B cell (primary cell): ENCODE measurements around the gene DCTPP1. TPM values are rescaled to one million over a fixed set of nuclear protein-coding genes. Genes with fewer than 3 reads are reported as not detected.
A peak's percentile ranks its signal among the peaks of the same experiment; 100 is the strongest.

ENCODE experiments used
- ATAC-seq: fragments of 200-7000 bp; cut with Tn5 transposase; one replicate; pipeline ENCODE4 v1.10.0; 2021; ENCODE audit warnings: low read depth, mild to moderate bottlenecking, moderate number of reproducible peaks, moderate library complexity
- CTCF ChIA-PET: fragments of 350-600 bp; sonication (Branson Sonifier 250); formaldehyde crosslinking; loops from one replicate; lab custom pipeline; 2021; ENCODE audit warnings: antibody characterized with exemption, inconsistent platforms; lab: Charles Lee
- POLR2A ChIA-PET: fragments of 350-600 bp; sonication (Branson Sonifier 250); formaldehyde crosslinking; loops from one replicate; lab custom pipeline; 2021; ENCODE audit warnings: antibody characterized with exemption; lab: Charles Lee
- DNase-seq: peaks from one replicate; pipeline ENCODE4 v3.0.0; 2013
- H2AFZ ChIP-seq: 2 replicates; pipeline ENCODE4 v1.6.1; 2012; ENCODE audit warnings: mild to moderate bottlenecking, low read depth, low read length; ENCODE audit not compliant: insufficient read depth, poor library complexity, severe bottlenecking
- H3K27ac ChIP-seq, 2 donors: 1 replicate in 1 of 2; 2 replicates in 1 of 2; pipeline ENCODE4 v1.5.1; 2012 to 2013; ENCODE audit warnings: low read length in 2 of 2, mild to moderate bottlenecking in 2 of 2, moderate library complexity in 1 of 2
- H3K27me3 ChIP-seq, 4 experiments: fragments of 200-600 bp in 1 of 4; sonication (generic) in 1 of 4; replicated peaks in 1 of 4; 1 replicate in 2 of 4; 2 replicates in 2 of 4; pipeline versions ENCODE4 v1.6.1 to v1.7.0; 2013 to 2016; ENCODE audit warnings: low read length in 3 of 4, mild to moderate bottlenecking in 2 of 4, mixed read lengths in 1 of 4, moderate library complexity in 1 of 4; ENCODE audit not compliant: insufficient read depth in 4 of 4, control insufficient read depth in 3 of 4; ENCODE audit errors: control extremely low read depth in 1 of 4
- H3K36me3 ChIP-seq, 2 experiments: replicated peaks in 1 of 2; 1 replicate in 1 of 2; 2 replicates in 1 of 2; pipeline versions ENCODE4 v1.6.1 to v1.7.1; 2013; ENCODE audit warnings: low read length in 1 of 2; ENCODE audit not compliant: insufficient read depth in 2 of 2, control insufficient read depth in 1 of 2; ENCODE audit errors: control extremely low read depth in 1 of 2, extremely low read depth in 1 of 2
- H3K4me1 ChIP-seq, 2 donors: fragments of 200-600 bp in 1 of 2; sonication (generic) in 1 of 2; 1 replicate in 1 of 2; 2 replicates in 1 of 2; pipeline versions ENCODE4 v1.5.1 to v1.6.1; 2013 to 2017; ENCODE audit warnings: low read length in 2 of 2; ENCODE audit not compliant: control insufficient read depth in 2 of 2, insufficient read depth in 2 of 2
- H3K4me2 ChIP-seq: replicated peaks from 2 replicates; pipeline ENCODE3; 2012; ENCODE audit warnings: mild to moderate bottlenecking, low read depth, low read length; ENCODE audit not compliant: poor library complexity, severe bottlenecking
- H3K4me3 ChIP-seq, 5 experiments: fragments of 200-600 bp in 1 of 5; sonication (generic) in 1 of 5; 1 replicate in 3 of 5; 2 replicates in 2 of 5; pipeline versions ENCODE4 v1.5.1 to v1.7.0; 2011 to 2016; ENCODE audit warnings: low read length in 4 of 5, mild to moderate bottlenecking in 4 of 5, low read depth in 2 of 5, control low read depth in 1 of 5, moderate library complexity in 1 of 5; ENCODE audit not compliant: insufficient read depth in 1 of 5; ENCODE audit errors: control extremely low read depth in 1 of 5, extremely low read depth in 1 of 5
- H3K79me2 ChIP-seq: fragments of 200-600 bp; sonication (generic); one replicate; pipeline ENCODE4 v1.6.0; 2016; ENCODE audit warnings: low read length; ENCODE audit not compliant: control insufficient read depth, insufficient read depth
- H3K9ac ChIP-seq: fragments of 200-600 bp; sonication (generic); 2 replicates; pipeline ENCODE4 v1.6.1; 2017; ENCODE audit warnings: mild to moderate bottlenecking, low read length, moderate library complexity
- H3K9me3 ChIP-seq, 3 donors: one replicate each; pipeline versions ENCODE4 v1.6.1 to v1.7.1; 2013; ENCODE audit warnings: low read length in 2 of 3; ENCODE audit not compliant: control insufficient read depth in 2 of 3, insufficient read depth in 1 of 3; ENCODE audit errors: control extremely low read depth in 1 of 3
- H4K20me1 ChIP-seq: 2 replicates; pipeline ENCODE4 v1.6.0; 2012; ENCODE audit warnings: mild to moderate bottlenecking, low read length; ENCODE audit not compliant: insufficient read depth, control insufficient read depth, poor library complexity, severe bottlenecking
- H3K27ac Mint-ChIP-seq: one replicate; pipeline ENCODE4 v1.8.0; 2021; ENCODE audit warnings: mixed read lengths
- H3K27me3 Mint-ChIP-seq: one replicate; pipeline ENCODE4 v1.8.0; 2021; ENCODE audit warnings: mixed read lengths
- H3K4me1 Mint-ChIP-seq: one replicate; pipeline ENCODE4 v1.8.0; 2021; ENCODE audit warnings: mixed read lengths
- H3K4me3 Mint-ChIP-seq: one replicate; pipeline ENCODE4 v1.8.0; 2021; ENCODE audit warnings: mixed read lengths
- H3K9me3 Mint-ChIP-seq: one replicate; pipeline ENCODE4 v1.8.0; 2022; ENCODE audit warnings: mixed read lengths; ENCODE audit not compliant: insufficient read depth
- CTCF ChIP-seq: fragments of 200-600 bp; IDR thresholded peaks from one replicate; pipeline ENCODE4 v1.8.0; 2022; ENCODE audit warnings: antibody characterized with exemption, mild to moderate bottlenecking
- EZH2 ChIP-seq: IDR thresholded peaks from 2 replicates; pipeline ENCODE4 v1.6.1; 2012; ENCODE audit warnings: borderline replicate concordance, low read depth, mild to moderate bottlenecking, moderate library complexity, low read length; ENCODE audit not compliant: insufficient read depth, poor library complexity, severe bottlenecking
- WGBS: methylation state at CpG from one replicate; pipeline ENCODE4 v1.1.5; 2013; ENCODE audit warnings: missing lambda C conversion rate; ENCODE audit not compliant: insufficient coverage; 5-methylcytosine and 5-hydroxymethylcytosine counted together
- intact Hi-C: fragments of 100-400 bp; cut with micrococcal nuclease; formaldehyde crosslinking; loops from one replicate; pipeline ENCODE4 v1.10.0; 2022
- polyA plus RNA-seq: library from polyadenylated mRNA; depleted of rRNA; stranded (reverse); fragments of >200 nt; gene quantifications from 2 replicates; pipeline ENCODE4 v1.2.3, GENCODE V29; 2012
- total RNA-seq, 2 donors: library from RNA; stranded (reverse); fragments of 120-200 nt in 1 of 2; gene quantifications; 1 replicate in 1 of 2; 2 replicates in 1 of 2; pipeline versions ENCODE4 v1.2.3 to v1.2.4, GENCODE V29; 2013 to 2022

The DCTPP1 gene
- total and polyA plus RNA-seq, 2 donors (not counting 1 experiment from before 2014, with no cell fraction given) = 25.0 to 30.3 TPM

GRCh38 chr16:30473231-30474073, 43.6 kb upstream of the DCTPP1 start:
- Histone ChIP-seq H3K9ac (peak overlapping the region; percentile 77), H3K27me3 (no peaks in the 10 kb centered on the region), H3K36me3 (peaks cover 0 to 18% of the 10 kb centered on the region in 2 experiments), H3K4me1 (peaks cover 42 to 48% of the 10 kb centered on the region in 2 donors), H3K79me2 (peaks cover 22% of the 10 kb centered on the region), H3K4me3 (peak overlapping the region; percentile 39 to 76 (median 59)), H3K4me2 (peak overlapping the region; percentile 94), H4K20me1 (no peaks in the 10 kb centered on the region), H2AFZ (peak overlapping the region; percentile 71), H3K27ac (peak overlapping the region; percentile 70 to 82), H3K9me3 (no peaks in the 10 kb centered on the region)
- Mint-ChIP-seq H3K27ac (peak overlapping the region; percentile 91), H3K27me3 (no peaks in the 10 kb centered on the region), H3K4me1 (peaks cover 53% of the 10 kb centered on the region), H3K9me3 (no peaks in the 10 kb centered on the region), H3K4me3 (peak overlapping the region; percentile 83)
- intact Hi-C loops = loop anchor here (2.0 to 5.0 kb wide), 4 partner anchors 29 to 96 kb away; partner anchors contain the start of genes DCTPP1, SEPHS2 and ZNF768
- no peak for TF ChIP-seq EZH2
- TF ChIP-seq CTCF = no peak
- DNase-seq = peak; percentile 56
- WGBS = 21% methylated on average over 11 of the region's 19 CpGs
- ChIA-PET POLR2A (interaction anchor here (0.6 to 5.7 kb wide), 9 partner anchors 15 to 62 kb away, joined by 3 to 74 read pairs (median 4); partner anchors contain the start of gene DCTPP1), CTCF (interaction anchor here (0.6 to 6.5 kb wide), 9 partner anchors 8 to 186 kb away, joined by 3 to 77 read pairs (median 4); partner anchors contain the start of genes DCTPP1 and SEPHS2)
- ATAC-seq = peak; percentile 42
